AG10803 (cell line): ENCODE results near the gene C4orf33.

Experiments
- DNase-seq: peaks from one replicate; pipeline ENCODE4 v3.0.0; 2010; ENCODE audit warnings: low read depth
- H3K4me3 ChIP-seq: 2 replicates; pipeline ENCODE4 v1.5.1; 2011; ENCODE audit warnings: mild to moderate bottlenecking, low read length, control low read depth
- TF ChIP-seq, protein P1 (sequence below): conservative IDR thresholded peaks from 2 replicates; pipeline ENCODE4 v1.5.1; 2011; ENCODE audit warnings: mild to moderate bottlenecking, low read length, control low read depth, inconsistent platforms

C4orf33 gene

DNA sequence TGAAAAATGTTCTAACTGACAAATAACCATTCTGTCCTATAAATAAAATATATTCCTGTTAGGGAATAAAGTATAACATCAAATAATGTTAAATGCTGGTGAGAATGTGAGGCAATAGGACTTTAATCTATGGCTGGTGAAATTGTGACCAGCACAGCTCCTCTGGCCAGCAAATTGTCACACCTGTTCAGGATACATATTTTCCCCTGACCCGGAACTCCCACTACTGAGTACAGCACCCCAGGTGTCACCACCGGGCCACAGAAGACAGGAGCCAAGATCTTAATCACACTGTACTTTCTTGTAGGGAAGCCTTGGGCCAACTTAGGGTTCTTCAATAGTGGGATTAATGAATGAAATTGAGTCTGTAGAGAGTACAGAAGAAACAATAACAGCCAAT, 33.2 kb downstream of the C4orf33 start:
- no peak for DNase-seq
- no peak overlapping the region for H3K4me3 ChIP-seq
- TF ChIP-seq, protein P1, sequence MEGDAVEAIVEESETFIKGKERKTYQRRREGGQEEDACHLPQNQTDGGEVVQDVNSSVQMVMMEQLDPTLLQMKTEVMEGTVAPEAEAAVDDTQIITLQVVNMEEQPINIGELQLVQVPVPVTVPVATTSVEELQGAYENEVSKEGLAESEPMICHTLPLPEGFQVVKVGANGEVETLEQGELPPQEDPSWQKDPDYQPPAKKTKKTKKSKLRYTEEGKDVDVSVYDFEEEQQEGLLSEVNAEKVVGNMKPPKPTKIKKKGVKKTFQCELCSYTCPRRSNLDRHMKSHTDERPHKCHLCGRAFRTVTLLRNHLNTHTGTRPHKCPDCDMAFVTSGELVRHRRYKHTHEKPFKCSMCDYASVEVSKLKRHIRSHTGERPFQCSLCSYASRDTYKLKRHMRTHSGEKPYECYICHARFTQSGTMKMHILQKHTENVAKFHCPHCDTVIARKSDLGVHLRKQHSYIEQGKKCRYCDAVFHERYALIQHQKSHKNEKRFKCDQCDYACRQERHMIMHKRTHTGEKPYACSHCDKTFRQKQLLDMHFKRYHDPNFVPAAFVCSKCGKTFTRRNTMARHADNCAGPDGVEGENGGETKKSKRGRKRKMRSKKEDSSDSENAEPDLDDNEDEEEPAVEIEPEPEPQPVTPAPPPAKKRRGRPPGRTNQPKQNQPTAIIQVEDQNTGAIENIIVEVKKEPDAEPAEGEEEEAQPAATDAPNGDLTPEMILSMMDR, result no peak

DNA sequence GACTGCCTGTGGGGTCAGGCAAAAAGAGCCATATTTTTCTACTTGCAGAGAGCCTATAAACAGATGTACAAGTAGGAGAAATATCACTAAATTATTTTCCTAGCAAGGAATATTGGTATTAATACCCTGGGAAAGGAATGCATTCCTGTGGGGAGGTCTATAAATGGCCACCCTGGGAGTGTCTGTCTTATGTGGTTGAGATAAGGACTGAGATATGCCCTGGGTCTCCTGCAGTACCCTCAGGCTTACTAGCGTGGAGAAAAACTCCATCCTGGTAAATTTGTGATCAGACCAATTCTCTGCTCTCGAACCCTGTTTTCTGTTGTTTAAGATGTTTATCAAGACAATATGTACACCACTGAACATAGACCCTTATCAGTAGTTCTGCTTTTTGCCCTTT, 35.4 kb downstream of the C4orf33 start:
- DNase-seq, result no peak
- H3K4me3 ChIP-seq, result no peak overlapping the region
- TF ChIP-seq, protein P1, result no peak

DNA sequence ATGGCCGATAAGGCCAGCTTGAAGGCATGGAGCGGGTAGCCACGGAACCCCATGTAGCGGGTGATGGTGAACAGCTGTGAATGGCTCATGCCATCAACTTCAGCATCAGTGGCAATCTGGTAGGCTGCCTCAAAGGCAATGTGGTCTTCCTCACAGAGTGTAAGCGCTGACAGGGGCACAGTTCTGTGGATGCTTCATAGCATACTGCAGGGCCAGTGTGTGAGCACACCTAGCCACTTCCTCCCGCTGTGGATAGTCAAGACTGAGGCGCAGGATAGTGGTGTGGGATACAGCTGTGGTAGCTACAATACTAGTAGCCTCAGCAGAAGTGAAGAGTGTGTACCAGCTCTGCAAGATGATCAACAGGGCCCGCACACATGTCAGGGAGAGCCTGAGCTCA, 40.5 kb downstream of the C4orf33 start:
- H3K4me3 ChIP-seq, result no peak overlapping the region
- no peak for DNase-seq
- TF ChIP-seq, protein P1, result no peak

- TF ChIP-seq, protein P1, result no peak
- no peak overlapping the region for H3K4me3 ChIP-seq
Observed at GRCh38 chr4:129138810-129139496, 43.0 kb downstream of the C4orf33 start.

GRCh38 chr4:129140521-129140920, 44.6 kb downstream of the C4orf33 start:
- TF ChIP-seq, protein P1, result no peak
- no peak for DNase-seq

More at GRCh38 chr4:129138810-129139496, 43.0 kb downstream of the C4orf33 start:
- DNase-seq, result no peak

GRCh38 chr4:129143359-129143758, 47.4 kb downstream of the C4orf33 start:
- TF ChIP-seq, protein P1, result no peak
- no peak for DNase-seq
- H3K4me3 ChIP-seq, result no peak overlapping the region

More at GRCh38 chr4:129140521-129140920, 44.6 kb downstream of the C4orf33 start:
- no peak overlapping the region for H3K4me3 ChIP-seq

- no peak for DNase-seq
- TF ChIP-seq, protein P1, result no peak
- H3K4me3 ChIP-seq, result no peak overlapping the region
Observed at GRCh38 chr4:129144755-129145206, 48.8 kb downstream of the C4orf33 start.
